ENCODE results near the gene NPAS1. TPM values are rescaled to one million over a fixed set of nuclear protein-coding genes. Genes with fewer than 3 reads are reported as not detected.

NPAS1 gene
- polyA plus RNA-seq, 1 donor (not counting 4 experiments of a cell fraction or from before 2014, with no cell fraction given), result 0.42 TPM

DNA sequence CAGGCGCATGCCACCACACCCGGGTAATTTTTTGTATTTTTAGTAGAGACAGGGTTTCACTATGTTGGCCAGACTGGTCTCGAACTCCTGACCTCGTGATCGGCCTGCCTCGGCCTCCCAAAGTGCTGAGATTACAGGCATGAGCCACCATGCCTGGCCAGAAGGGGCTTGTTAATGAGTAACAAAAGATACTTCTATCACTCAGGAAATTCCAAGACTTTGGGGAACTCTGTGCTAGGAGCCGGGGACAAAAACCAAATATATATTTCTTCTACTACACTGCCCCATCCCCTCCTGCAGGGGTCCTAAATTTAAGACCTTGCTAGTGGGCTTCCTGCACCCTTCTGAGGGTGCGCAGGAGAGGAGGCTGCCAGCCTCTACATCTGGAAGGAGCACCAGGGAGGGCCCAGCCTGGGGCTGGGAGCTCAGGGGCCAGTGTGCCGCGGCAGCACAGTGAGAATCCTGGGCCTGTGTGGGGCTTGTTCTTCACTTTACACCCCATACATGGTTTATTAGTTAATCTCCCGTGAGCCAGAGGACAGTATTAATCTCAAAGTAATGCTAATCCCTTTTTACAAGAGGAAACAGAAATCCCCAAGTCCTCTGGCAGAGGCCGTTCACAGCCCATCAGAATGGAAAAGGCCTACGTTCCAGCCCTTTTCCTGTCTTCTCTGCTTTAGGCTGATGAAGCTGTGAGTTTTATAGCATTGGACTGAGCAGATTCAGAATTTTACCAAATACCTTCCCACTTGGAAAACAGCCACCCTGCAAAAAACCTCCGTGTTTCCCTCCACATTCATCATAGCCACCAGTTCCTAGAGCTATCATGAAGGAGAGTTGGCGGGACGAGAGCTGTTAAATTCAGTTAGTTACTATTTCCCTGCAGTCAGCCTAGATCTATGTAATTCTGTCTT is 44.4 kb upstream of the NPAS1 start:
- H3K79me2 ChIP-seq (ENCODE audit: control insufficient read depth, insufficient read depth, low read length), result peaks cover 7% of the 10 kb centered on the region
- peaks cover 6% of the 10 kb centered on the region for H3K9me1 ChIP-seq (ENCODE audit: control insufficient read depth, extremely low read depth, insufficient read depth, low read length)
- H3K9ac ChIP-seq (ENCODE audit: control insufficient read depth, extremely low read depth, insufficient read depth, low read length), result no peak overlapping the region
- peaks cover 0 to 5% of the 10 kb centered on the region in 2 experiments for H3K36me3 ChIP-seq (ENCODE audit: control insufficient read depth in 2 of 2, extremely low read depth in 1 of 2, insufficient read depth in 2 of 2, low read length in 2 of 2)
- peak overlapping the region; percentile 52 for H3K4me2 ChIP-seq (ENCODE audit: control insufficient read depth, extremely low read depth, insufficient read depth, low read depth, low read length)
- dilution Hi-C loops (cut with MboI; ENCODE audit: extremely low pct_ligation_motif_present, low sequenced_read_pairs), result no loop called here
- no peaks in the 10 kb centered on the region for H3K27me3 ChIP-seq (ENCODE audit: control insufficient read depth, extremely low read depth, insufficient read depth, low read length)
- no peak overlapping the region for H3K27ac ChIP-seq (ENCODE audit: control insufficient read depth, insufficient read depth, low read length)
- H3K4me3 ChIP-seq (ENCODE audit: control insufficient read depth in 2 of 3, extremely low read depth in 1 of 3, insufficient read depth in 2 of 3, low read depth in 1 of 3, low read length in 3 of 3), result no peak overlapping the region
- no peaks in the 10 kb centered on the region for H3K9me3 ChIP-seq (ENCODE audit: control insufficient read depth, low read depth, low read length)
- DNase-seq (ENCODE audit: low read depth, low spot score) (no peak), FAIRE-seq (no peak)
- H2AFZ ChIP-seq (ENCODE audit: control insufficient read depth, low read length), result no peak overlapping the region
- H4K20me1 ChIP-seq (ENCODE audit: control insufficient read depth, extremely low read depth, insufficient read depth, low read length), result peaks cover 4% of the 10 kb centered on the region
- peaks cover 28% of the 10 kb centered on the region for H3K4me1 ChIP-seq (ENCODE audit: control insufficient read depth, extremely low read depth, insufficient read depth, low read length)
- no peak for TF ChIP-seq EZH2 (IDR thresholded peaks at IDR 0.05; ENCODE audit: low read length)
- TF ChIP-seq, protein P1, sequence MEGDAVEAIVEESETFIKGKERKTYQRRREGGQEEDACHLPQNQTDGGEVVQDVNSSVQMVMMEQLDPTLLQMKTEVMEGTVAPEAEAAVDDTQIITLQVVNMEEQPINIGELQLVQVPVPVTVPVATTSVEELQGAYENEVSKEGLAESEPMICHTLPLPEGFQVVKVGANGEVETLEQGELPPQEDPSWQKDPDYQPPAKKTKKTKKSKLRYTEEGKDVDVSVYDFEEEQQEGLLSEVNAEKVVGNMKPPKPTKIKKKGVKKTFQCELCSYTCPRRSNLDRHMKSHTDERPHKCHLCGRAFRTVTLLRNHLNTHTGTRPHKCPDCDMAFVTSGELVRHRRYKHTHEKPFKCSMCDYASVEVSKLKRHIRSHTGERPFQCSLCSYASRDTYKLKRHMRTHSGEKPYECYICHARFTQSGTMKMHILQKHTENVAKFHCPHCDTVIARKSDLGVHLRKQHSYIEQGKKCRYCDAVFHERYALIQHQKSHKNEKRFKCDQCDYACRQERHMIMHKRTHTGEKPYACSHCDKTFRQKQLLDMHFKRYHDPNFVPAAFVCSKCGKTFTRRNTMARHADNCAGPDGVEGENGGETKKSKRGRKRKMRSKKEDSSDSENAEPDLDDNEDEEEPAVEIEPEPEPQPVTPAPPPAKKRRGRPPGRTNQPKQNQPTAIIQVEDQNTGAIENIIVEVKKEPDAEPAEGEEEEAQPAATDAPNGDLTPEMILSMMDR (optimal IDR thresholded peaks at IDR 0.05 in 1 of 3, IDR thresholded peaks at IDR 0.05 in 1 of 3, conservative IDR thresholded peaks at IDR 0.05 in 1 of 3; ENCODE audit: extremely low read depth in 1 of 3, insufficient read depth in 2 of 3, low read length in 3 of 3), result no peak

DNA sequence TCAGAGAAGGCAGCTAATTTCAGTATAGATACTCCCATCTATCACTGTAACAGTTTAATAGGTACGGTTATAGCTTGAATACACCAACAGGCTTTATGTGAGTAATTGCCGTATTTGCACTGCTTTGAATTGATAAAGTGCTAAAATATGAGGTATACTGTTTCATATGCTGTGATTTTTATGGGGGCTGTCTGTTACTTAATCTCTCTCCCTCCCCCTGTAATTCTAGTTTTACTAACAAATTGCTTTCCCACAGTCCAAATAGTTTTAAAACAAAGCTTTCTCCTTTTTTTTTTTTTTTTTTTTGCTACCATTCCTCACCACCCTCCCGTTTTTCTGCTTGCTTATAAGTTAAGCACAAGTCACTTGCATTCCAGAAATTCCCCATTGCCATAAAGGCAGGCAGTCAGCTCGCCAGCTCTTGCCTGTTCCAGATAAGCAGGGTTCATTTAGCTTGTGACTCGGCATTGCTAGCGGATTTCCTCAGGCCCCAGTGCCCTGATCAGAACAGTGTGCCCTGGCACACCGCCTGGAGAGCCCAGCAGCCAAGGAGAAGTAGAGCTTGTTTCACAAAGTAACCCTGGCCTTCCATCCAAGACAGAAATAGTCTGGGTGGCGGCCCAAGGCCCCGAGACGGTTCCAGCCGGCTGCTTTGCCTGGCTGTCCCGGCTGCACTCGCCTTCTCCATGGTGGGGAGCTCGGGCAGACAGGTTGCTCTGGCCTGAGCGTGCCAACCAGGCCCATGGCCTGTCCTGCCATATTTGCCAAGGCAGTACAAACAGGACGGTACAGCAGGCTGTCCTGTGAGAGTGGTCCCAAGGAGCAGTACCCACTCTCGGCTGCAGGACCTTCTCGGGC is 43.5 kb upstream of the NPAS1 start:
- Histone ChIP-seq H3K27ac (ENCODE audit: control insufficient read depth, insufficient read depth, low read length) (peak overlapping the region; percentile 13), H3K9me1 (ENCODE audit: control insufficient read depth, extremely low read depth, insufficient read depth, low read length) (peaks cover 6% of the 10 kb centered on the region), H3K4me2 (ENCODE audit: control insufficient read depth, extremely low read depth, insufficient read depth, low read depth, low read length) (peak overlapping the region; percentile 52), H3K79me2 (ENCODE audit: control insufficient read depth, insufficient read depth, low read length) (peaks cover 8% of the 10 kb centered on the region), H3K4me1 (ENCODE audit: control insufficient read depth, extremely low read depth, insufficient read depth, low read length) (peaks cover 28% of the 10 kb centered on the region), H3K27me3 (ENCODE audit: control insufficient read depth, extremely low read depth, insufficient read depth, low read length) (no peaks in the 10 kb centered on the region), H3K9ac (ENCODE audit: control insufficient read depth, extremely low read depth, insufficient read depth, low read length) (peak overlapping the region; percentile 48), H3K9me3 (ENCODE audit: control insufficient read depth, low read depth, low read length) (no peaks in the 10 kb centered on the region), H3K36me3 (ENCODE audit: control insufficient read depth in 2 of 2, extremely low read depth in 1 of 2, insufficient read depth in 2 of 2, low read length in 2 of 2) (peaks cover 0 to 4% of the 10 kb centered on the region in 2 experiments), H2AFZ (ENCODE audit: control insufficient read depth, low read length) (no peak overlapping the region), H3K4me3 (ENCODE audit: control insufficient read depth in 2 of 3, extremely low read depth in 1 of 3, insufficient read depth in 2 of 3, low read depth in 1 of 3, low read length in 3 of 3) (no peak overlapping the region), H4K20me1 (ENCODE audit: control insufficient read depth, extremely low read depth, insufficient read depth, low read length) (peaks cover 4% of the 10 kb centered on the region)
- dilution Hi-C loops (cut with MboI; ENCODE audit: extremely low pct_ligation_motif_present, low sequenced_read_pairs), result no loop called here
- FAIRE-seq, result peak; percentile 13
- peak; percentile 54 for DNase-seq (ENCODE audit: low read depth, low spot score)
- TF ChIP-seq, protein P1 (optimal IDR thresholded peaks at IDR 0.05 in 1 of 3, IDR thresholded peaks at IDR 0.05 in 1 of 3, conservative IDR thresholded peaks at IDR 0.05 in 1 of 3; ENCODE audit: extremely low read depth in 1 of 3, insufficient read depth in 2 of 3, low read length in 3 of 3), result no peak
- no peak for TF ChIP-seq EZH2 (IDR thresholded peaks at IDR 0.05; ENCODE audit: low read length)
